Lung (tissue), 12 donors: Measurements from ENCODE around the gene MCM3AP. TPM values are rescaled to one million over a fixed set of nuclear protein-coding genes. Genes with fewer than 3 reads are reported as not detected.

Source experiments
- ATAC-seq: fragments of 200-7000 bp; cut with Tn5 transposase; one replicate; pipeline ENCODE4 v1.9.1; 2020; ENCODE audit warnings: moderate number of reproducible peaks; ENCODE audit not compliant: insufficient read depth, low FRiP score
- DNase-seq, 3 donors: peaks; one replicate each; pipeline ENCODE4 v3.0.0-alpha.2; 2013 to 2017
- H3K27ac ChIP-seq, 2 donors: one replicate each; pipeline ENCODE4 v1.5.1; 2013; ENCODE audit warnings: mild to moderate bottlenecking in 2 of 2, moderate library complexity in 2 of 2, control low read depth in 1 of 2, inconsistent platforms in 1 of 2, low read depth in 1 of 2, low read length in 1 of 2
- H3K27me3 ChIP-seq, 3 donors: one replicate each; pipeline ENCODE4 v1.5.1; 2013; ENCODE audit warnings: low read length in 2 of 3; ENCODE audit not compliant: control insufficient read depth in 3 of 3, insufficient read depth in 3 of 3
- H3K36me3 ChIP-seq, 4 donors: one replicate each; pipeline ENCODE4 v1.5.1; 2013; ENCODE audit warnings: low read length in 4 of 4, mild to moderate bottlenecking in 1 of 4, moderate library complexity in 1 of 4; ENCODE audit not compliant: control insufficient read depth in 4 of 4, insufficient read depth in 4 of 4
- H3K4me1 ChIP-seq, 5 donors: one replicate each; pipeline ENCODE4 v1.5.1; 2013; ENCODE audit warnings: low read length in 5 of 5, mild to moderate bottlenecking in 2 of 5, moderate library complexity in 1 of 5; ENCODE audit not compliant: control insufficient read depth in 5 of 5, insufficient read depth in 5 of 5
- H3K4me3 ChIP-seq: one replicate; pipeline ENCODE4 v1.5.1; 2013; ENCODE audit warnings: mild to moderate bottlenecking, control low read depth, moderate library complexity
- H3K9ac ChIP-seq, 2 donors: one replicate each; pipeline ENCODE4 v1.5.1; 2013; ENCODE audit warnings: low read length in 2 of 2, control low read depth in 1 of 2; ENCODE audit not compliant: insufficient read depth in 1 of 2
- H3K9me3 ChIP-seq, 4 donors: one replicate each; pipeline ENCODE4 v1.5.1; 2013; ENCODE audit warnings: low read length in 3 of 4, mild to moderate bottlenecking in 1 of 4, moderate library complexity in 1 of 4; ENCODE audit not compliant: control insufficient read depth in 4 of 4, insufficient read depth in 3 of 4
- WGBS, 2 donors: extraction: QIAGEN DNeasy Blood & Tissue Kit; methylation state at CpG; one replicate each; pipeline ENCODE4 v1.1.7; 2013; 5-methylcytosine and 5-hydroxymethylcytosine counted together
- polyA plus RNA-seq, 2 donors: library from polyadenylated mRNA; stranded (reverse); fragments of 200-250 nt; gene quantifications; one replicate each; pipeline ENCODE4 v1.2.1, GENCODE V29; 2013
- total RNA-seq, 2 donors: library from RNA; depleted of rRNA in 1 of 2; stranded (reverse); fragments of >200 nt in 1 of 2; gene quantifications; one replicate each; pipeline ENCODE4 v1.2.1, GENCODE V29; 2014 to 2021
- TF ChIP-seq, protein P1 (sequence below): IDR thresholded peaks from 2 replicates; pipeline ENCODE4 v1.5.1; 2012; ENCODE audit warnings: mild to moderate bottlenecking; ENCODE audit errors: control extremely low read depth, extremely low read depth
- donor health status: control.
- donor health status: control.
- donor health status: Bipolar disorder and iron deficiency.
- donor health status: healthy.
- donor health status: DM: yes; HTN: yes; CAD: no.

The MCM3AP gene
- total and polyA plus RNA-seq, 4 donors = 40.7 to 114 (median 78.7) TPM

DNA sequence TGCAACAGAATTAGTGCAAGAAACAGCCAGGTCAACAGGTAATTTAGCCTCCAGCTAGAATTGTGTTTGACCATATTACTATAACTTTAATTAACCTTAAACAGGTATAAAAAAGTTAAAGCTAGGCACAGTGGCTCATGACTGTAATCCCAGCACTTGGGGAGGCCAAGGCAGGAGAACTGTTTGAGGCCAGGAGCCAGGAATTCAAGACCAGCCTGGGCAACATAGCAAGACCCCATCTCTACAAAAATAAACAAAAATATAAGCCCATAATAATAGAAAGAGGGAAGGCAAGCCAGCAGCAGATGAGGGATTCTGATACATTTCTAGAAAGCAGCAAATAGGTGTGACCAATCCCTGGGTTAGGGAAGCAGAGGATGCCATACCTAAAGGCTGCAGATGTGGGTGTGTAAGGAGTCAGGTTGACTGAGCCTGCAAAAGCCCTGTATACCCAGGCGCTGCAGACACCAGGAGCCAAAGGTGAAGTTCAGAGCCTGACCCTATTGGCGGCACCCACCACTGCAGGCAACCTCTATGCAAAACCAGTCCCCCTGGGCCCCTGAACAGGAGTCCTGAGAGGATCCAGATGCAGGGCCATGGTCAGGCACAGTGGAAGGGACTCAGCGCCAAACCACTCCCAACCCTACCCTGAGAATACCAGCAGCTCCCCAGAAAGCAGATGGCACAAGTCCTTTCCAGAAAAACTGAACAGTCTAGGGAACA lies 37.6 kb downstream of the MCM3AP start:
- H3K27me3 ChIP-seq = no peaks in the 10 kb centered on the region
- H3K4me1 ChIP-seq = no peaks in the 10 kb centered on the region
- no peak for DNase-seq
- TF ChIP-seq, protein P1, sequence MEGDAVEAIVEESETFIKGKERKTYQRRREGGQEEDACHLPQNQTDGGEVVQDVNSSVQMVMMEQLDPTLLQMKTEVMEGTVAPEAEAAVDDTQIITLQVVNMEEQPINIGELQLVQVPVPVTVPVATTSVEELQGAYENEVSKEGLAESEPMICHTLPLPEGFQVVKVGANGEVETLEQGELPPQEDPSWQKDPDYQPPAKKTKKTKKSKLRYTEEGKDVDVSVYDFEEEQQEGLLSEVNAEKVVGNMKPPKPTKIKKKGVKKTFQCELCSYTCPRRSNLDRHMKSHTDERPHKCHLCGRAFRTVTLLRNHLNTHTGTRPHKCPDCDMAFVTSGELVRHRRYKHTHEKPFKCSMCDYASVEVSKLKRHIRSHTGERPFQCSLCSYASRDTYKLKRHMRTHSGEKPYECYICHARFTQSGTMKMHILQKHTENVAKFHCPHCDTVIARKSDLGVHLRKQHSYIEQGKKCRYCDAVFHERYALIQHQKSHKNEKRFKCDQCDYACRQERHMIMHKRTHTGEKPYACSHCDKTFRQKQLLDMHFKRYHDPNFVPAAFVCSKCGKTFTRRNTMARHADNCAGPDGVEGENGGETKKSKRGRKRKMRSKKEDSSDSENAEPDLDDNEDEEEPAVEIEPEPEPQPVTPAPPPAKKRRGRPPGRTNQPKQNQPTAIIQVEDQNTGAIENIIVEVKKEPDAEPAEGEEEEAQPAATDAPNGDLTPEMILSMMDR = no peak
- peaks cover 0 to 3% (median 0%) of the 10 kb centered on the region in 4 donors for H3K9me3 ChIP-seq
- ATAC-seq = no peak
- H3K27ac ChIP-seq = no peak overlapping the region
- no peak overlapping the region for H3K9ac ChIP-seq
- WGBS, 2 donors = 96 to 99% methylated on average over 3 of the region's 3 CpGs
- H3K36me3 ChIP-seq = peaks cover 46 to 61% (median 48%) of the 10 kb centered on the region in 4 donors
- no peak overlapping the region for H3K4me3 ChIP-seq

DNA sequence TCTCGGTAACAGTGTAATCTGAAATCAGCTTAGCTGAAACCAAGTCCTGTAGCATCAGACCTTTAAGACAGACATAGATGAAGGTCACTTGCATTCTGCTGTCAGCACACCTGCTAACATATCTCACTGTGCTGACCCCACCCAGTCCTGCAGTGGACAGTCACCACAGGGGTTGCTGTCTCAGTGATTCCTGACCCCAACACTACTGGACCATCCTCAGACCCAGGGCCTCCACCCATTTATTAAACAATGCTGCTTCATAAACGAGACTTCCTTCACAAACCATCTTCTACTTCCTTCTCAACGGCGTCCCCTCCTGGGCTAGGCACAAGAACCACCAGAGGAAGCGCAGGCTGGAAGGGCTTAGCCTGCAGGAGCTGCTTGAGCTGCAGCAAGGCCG lies 39.1 kb downstream of the MCM3AP start:
- H3K36me3 ChIP-seq = peaks cover 46 to 56% (median 51%) of the 10 kb centered on the region in 4 donors
- H3K9me3 ChIP-seq = peaks cover 0 to 3% (median 0%) of the 10 kb centered on the region in 4 donors
- WGBS, 2 donors = 82% methylated on average over 6 of the region's 6 CpGs
- no peak overlapping the region for H3K4me3 ChIP-seq
- ATAC-seq = no peak
- no peaks in the 10 kb centered on the region for H3K4me1 ChIP-seq
- no peak for DNase-seq
- no peak overlapping the region for H3K9ac ChIP-seq
- TF ChIP-seq, protein P1 = no peak
- H3K27ac ChIP-seq = no peak overlapping the region
- H3K27me3 ChIP-seq = no peaks in the 10 kb centered on the region

DNA sequence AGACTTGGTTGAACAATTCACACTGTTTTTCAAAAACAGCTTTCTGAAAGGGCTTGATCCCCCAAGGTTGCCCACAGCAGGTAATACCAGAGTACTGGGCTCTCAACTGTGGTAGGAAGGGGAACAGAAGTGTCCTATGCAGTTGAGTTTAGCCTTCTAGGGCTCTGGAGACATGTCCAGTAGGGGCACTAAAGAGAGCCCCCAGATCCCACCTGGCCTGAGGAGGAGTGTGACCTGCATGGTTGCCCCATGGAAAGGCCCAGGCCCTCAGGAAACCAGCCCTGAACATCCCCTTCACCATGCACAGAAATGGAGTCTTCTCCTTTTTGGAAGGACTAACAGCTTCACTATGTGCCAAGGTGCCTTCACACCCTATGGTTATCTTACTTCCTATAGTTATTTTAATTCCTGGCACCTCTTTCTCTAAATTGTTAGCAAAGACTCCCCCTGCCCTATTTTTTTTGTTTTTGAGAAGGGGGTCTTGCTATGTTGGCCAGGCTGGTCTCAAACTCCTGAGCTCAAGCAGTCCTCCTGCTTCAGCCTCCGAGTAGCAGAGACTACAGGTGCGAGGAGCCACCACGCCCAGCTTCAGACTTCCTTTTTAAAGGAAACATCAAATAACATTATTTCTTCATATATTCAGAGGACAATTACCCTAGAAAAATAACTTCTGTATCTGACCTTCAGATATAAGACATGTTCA lies 40.0 kb downstream of the MCM3AP start:
- Histone ChIP-seq H3K27ac (no peak overlapping the region), H3K9me3 (peaks cover 0 to 3% (median 0%) of the 10 kb centered on the region in 4 donors), H3K4me1 (no peaks in the 10 kb centered on the region), H3K9ac (no peak overlapping the region), H3K36me3 (peaks cover 39 to 62% (median 53%) of the 10 kb centered on the region in 4 donors), H3K27me3 (no peaks in the 10 kb centered on the region), H3K4me3 (no peak overlapping the region)
- WGBS, 2 donors = 78 to 85% methylated on average over 3 of the region's 3 CpGs
- no peak for ATAC-seq
- TF ChIP-seq, protein P1 = no peak
- DNase-seq = no peak
